Measurements from ENCODE around the gene MEIS2. TPM values are rescaled to one million over a fixed set of nuclear protein-coding genes. Genes with fewer than 3 reads are reported as not detected.

The MEIS2 gene
- polyA plus RNA-seq, 2 of the 4 experiments (the other 2 are of a cell fraction) = 7.3 to 11.1 TPM

DNA sequence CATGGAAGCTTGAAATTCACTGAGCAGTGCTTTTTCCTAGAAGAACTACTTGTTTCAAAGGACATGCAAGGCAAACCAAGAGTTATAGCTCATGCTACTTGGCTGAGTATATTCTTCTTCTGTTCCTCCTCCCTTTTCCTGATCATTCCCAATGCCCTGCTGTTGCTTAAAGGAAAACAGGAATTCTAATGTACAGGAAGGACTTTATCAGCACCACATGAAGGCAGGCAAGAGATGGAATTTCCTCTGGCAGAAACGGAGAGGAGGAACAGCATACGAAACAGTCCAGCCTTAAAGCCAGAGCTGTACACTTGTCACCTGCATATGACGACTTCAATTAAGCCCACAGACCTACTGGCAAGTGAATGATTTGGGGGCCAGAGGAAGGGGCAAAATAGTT is 15.7 kb downstream of the MEIS2 start:
- no peak for ATAC-seq
- no peak overlapping the region for H3K4me2 ChIP-seq
- H3K4me3 ChIP-seq = no peak overlapping the region
- DNase-seq (ENCODE audit: low read depth in 1 of 2, low spot score in 1 of 2) = no peak
- no peaks in the 10 kb centered on the region for H3K4me1 ChIP-seq
- WGBS (ENCODE audit: missing lambda C conversion rate) = 98% methylated on average over 3 of the region's 3 CpGs
- FAIRE-seq = no peak
- no peak for TF ChIP-seq POLR2AphosphoS2 (conservative IDR thresholded peaks at IDR 0.05; ENCODE audit: low read length)
- TF ChIP-seq SMC3 (IDR thresholded peaks at IDR 0.05) = no peak
- TF ChIP-seq, protein P1, sequence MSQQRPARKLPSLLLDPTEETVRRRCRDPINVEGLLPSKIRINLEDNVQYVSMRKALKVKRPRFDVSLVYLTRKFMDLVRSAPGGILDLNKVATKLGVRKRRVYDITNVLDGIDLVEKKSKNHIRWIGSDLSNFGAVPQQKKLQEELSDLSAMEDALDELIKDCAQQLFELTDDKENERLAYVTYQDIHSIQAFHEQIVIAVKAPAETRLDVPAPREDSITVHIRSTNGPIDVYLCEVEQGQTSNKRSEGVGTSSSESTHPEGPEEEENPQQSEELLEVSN (IDR thresholded peaks at IDR 0.05; ENCODE audit: borderline replicate concordance, low read depth) = no peak
- no peak for TF ChIP-seq FOXS1 (CRISPR knock-in tag; IDR thresholded peaks at IDR 0.05)
- no peak for TF ChIP-seq EHMT2 (IDR thresholded peaks at IDR 0.05; ENCODE audit: low read depth)
- TF ChIP-seq CHD4 (IDR thresholded peaks at IDR 0.05; ENCODE audit: borderline replicate concordance) = no peak
- TF ChIP-seq CEBPB (IDR thresholded peaks at IDR 0.05) = no peak
- no peak for TF ChIP-seq RAD21 (conservative IDR thresholded peaks at IDR 0.05 in 1 of 2, IDR thresholded peaks at IDR 0.05 in 1 of 2)
- TF ChIP-seq, protein P2, sequence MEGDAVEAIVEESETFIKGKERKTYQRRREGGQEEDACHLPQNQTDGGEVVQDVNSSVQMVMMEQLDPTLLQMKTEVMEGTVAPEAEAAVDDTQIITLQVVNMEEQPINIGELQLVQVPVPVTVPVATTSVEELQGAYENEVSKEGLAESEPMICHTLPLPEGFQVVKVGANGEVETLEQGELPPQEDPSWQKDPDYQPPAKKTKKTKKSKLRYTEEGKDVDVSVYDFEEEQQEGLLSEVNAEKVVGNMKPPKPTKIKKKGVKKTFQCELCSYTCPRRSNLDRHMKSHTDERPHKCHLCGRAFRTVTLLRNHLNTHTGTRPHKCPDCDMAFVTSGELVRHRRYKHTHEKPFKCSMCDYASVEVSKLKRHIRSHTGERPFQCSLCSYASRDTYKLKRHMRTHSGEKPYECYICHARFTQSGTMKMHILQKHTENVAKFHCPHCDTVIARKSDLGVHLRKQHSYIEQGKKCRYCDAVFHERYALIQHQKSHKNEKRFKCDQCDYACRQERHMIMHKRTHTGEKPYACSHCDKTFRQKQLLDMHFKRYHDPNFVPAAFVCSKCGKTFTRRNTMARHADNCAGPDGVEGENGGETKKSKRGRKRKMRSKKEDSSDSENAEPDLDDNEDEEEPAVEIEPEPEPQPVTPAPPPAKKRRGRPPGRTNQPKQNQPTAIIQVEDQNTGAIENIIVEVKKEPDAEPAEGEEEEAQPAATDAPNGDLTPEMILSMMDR (IDR thresholded peaks at IDR 0.05) = no peak
- no peak for TF ChIP-seq RFX5 (IDR thresholded peaks at IDR 0.05)
- TF ChIP-seq JUN (IDR thresholded peaks at IDR 0.05) = no peak
- TF ChIP-seq TP53 (CRISPR knock-in tag; IDR thresholded peaks at IDR 0.05) = no peak
- TF ChIP-seq, protein P3, sequence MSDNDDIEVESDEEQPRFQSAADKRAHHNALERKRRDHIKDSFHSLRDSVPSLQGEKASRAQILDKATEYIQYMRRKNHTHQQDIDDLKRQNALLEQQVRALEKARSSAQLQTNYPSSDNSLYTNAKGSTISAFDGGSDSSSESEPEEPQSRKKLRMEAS (IDR thresholded peaks at IDR 0.05) = no peak
- TF ChIP-seq REST (IDR thresholded peaks at IDR 0.05) = no peak
- TF ChIP-seq CBX2 (IDR thresholded peaks at IDR 0.05; ENCODE audit: borderline replicate concordance, low read depth) = no peak
- TF ChIP-seq HMGXB4 (CRISPR knock-in tag; IDR thresholded peaks at IDR 0.05; ENCODE audit: borderline replicate concordance) = no peak
- POLR2A ChIA-PET = no interaction called here
- CTCF ChIA-PET = no interaction called here
- H3K9me3 ChIP-seq = no peaks in the 10 kb centered on the region
- no peak overlapping the region for H3K27ac ChIP-seq

DNA sequence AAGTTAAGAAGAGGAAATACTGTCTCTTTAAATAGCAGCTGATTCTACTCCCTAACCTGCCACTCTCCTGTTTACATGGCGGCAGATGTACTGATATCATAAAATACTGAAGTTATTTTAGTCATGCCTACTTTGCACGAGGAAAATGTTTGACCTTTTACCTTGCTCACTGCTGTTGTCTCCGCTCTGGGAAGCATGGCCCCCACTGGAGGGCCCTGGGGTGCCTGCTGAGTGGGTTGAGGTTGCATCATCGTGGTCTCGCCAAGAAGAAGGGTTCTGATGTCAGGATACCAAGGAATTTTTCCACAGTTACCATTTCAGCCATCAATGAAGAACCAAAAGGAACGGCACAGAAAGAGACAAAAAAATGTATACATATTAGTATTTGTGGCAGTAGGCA is 16.7 kb downstream of the MEIS2 start:
- Histone ChIP-seq H3K27ac (no peak overlapping the region), H3K4me1 (no peaks in the 10 kb centered on the region), H3K4me2 (no peak overlapping the region), H3K9me3 (no peaks in the 10 kb centered on the region), H3K4me3 (no peak overlapping the region)
- WGBS (ENCODE audit: missing lambda C conversion rate) = 79% methylated on average over 6 of the region's 6 CpGs
- DNase-seq (ENCODE audit: low read depth in 1 of 2, low spot score in 1 of 2) (no peak), FAIRE-seq (no peak), ATAC-seq (no peak)
- ChIA-PET POLR2A (no interaction called here), CTCF (no interaction called here)
- TF ChIP-seq ESRRA (IDR thresholded peaks at IDR 0.05; ENCODE audit: borderline replicate concordance, low read length) = no peak
- no peak for TF ChIP-seq CBX8 (IDR thresholded peaks at IDR 0.05)
- no peak for TF ChIP-seq MYC (IDR thresholded peaks at IDR 0.05; ENCODE audit: borderline replicate concordance, low read length)
- no peak for TF ChIP-seq NR3C1 (IDR thresholded peaks at IDR 0.05)
- TF ChIP-seq RNF2 (IDR thresholded peaks at IDR 0.05; ENCODE audit: borderline replicate concordance, low read depth) = no peak
- TF ChIP-seq MAZ (IDR thresholded peaks at IDR 0.05; ENCODE audit: borderline replicate concordance, low read depth, low read length) = no peak
- TF ChIP-seq TP53 (CRISPR knock-in tag; IDR thresholded peaks at IDR 0.05) = no peak
- no peak for TF ChIP-seq RARB (CRISPR knock-in tag; IDR thresholded peaks at IDR 0.05)
- no peak for TF ChIP-seq CHD2 (IDR thresholded peaks at IDR 0.05; ENCODE audit: low read length, partially characterized antibody)
- TF ChIP-seq TFCP2L1 (CRISPR knock-in tag; IDR thresholded peaks at IDR 0.05) = no peak
- no peak for TF ChIP-seq SREBF2 (IDR thresholded peaks at IDR 0.05)
- TF ChIP-seq, protein P4, sequence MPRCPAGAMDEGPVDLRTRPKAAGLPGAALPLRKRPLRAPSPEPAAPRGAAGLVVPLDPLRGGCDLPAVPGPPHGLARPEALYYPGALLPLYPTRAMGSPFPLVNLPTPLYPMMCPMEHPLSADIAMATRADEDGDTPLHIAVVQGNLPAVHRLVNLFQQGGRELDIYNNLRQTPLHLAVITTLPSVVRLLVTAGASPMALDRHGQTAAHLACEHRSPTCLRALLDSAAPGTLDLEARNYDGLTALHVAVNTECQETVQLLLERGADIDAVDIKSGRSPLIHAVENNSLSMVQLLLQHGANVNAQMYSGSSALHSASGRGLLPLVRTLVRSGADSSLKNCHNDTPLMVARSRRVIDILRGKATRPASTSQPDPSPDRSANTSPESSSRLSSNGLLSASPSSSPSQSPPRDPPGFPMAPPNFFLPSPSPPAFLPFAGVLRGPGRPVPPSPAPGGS (IDR thresholded peaks at IDR 0.05) = no peak
- TF ChIP-seq EP300 (IDR thresholded peaks at IDR 0.05) = no peak
- TF ChIP-seq ZNF302 (CRISPR knock-in tag; IDR thresholded peaks at IDR 0.05) = no peak
- TF ChIP-seq JUNB (IDR thresholded peaks at IDR 0.05) = no peak
- no peak for TF ChIP-seq POLR2A (IDR thresholded peaks at IDR 0.05; ENCODE audit: low read length)
- no peak for TF ChIP-seq RFX5 (IDR thresholded peaks at IDR 0.05)
- no peak for TF ChIP-seq ZFP36 (IDR thresholded peaks at IDR 0.05; ENCODE audit: borderline replicate concordance, partially characterized antibody)
- TF ChIP-seq SMC3 (IDR thresholded peaks at IDR 0.05) = no peak
